NOMO-1 (cell line): ENCODE data around the gene EXOSC1.
A peak's percentile ranks its signal among the peaks of the same experiment; 100 is the strongest.

Experiments used
- DNase-seq, 2 experiments: peaks; one replicate each; lab custom pipeline; 2025; ENCODE audit not compliant: unreplicated experiment in 2 of 2; lab: John Stamatoyannopoulos, UW

The EXOSC1 gene

DNA sequence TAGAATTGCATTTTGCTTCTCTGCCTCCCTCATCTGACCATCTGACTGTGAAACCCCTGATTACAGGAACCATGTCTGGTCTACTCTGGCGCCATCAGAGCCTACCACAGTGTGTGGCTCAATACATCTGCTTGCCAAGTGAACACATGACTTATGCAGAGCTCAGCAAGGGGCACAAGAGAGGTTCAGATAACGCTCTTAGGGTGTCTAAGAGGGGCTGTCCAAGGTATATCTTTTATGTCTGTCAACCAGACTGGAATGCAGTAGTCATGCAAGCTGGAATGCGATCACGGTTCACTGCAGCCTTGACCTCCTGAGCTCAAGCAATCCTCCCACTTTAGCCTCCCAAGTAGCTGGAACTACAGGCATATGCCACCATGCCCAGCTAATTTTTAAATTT, 34.4 kb downstream of the EXOSC1 start:
- peak in 1 of 2 experiments; percentile 30 for DNase-seq

DNA sequence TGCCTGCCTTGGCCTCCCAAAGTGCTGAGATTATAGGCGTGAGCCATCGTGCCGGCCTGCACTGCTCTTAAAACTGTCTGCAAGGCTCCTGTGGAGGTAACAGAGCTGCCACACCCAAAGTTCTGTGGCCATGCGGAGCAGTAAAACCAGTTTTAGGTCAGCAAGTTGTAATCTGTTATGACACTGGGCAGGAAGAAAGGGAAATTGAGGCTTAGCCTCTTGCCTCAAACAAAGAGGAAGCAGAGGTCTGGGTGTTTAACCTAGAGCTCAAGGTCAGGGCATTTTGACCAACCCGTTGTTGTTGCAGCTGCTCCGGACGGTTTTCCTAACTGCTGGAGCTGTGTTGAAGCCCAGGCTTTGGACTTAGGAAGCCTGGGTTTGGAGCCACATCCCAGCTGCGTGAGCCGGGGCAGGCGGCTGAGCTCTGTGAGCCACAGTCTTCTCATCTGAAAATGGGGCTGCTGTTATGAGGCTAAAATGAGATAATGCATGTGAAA, 37.3 kb downstream of the EXOSC1 start:
- peak; percentile 86 to 91 for DNase-seq

DNA sequence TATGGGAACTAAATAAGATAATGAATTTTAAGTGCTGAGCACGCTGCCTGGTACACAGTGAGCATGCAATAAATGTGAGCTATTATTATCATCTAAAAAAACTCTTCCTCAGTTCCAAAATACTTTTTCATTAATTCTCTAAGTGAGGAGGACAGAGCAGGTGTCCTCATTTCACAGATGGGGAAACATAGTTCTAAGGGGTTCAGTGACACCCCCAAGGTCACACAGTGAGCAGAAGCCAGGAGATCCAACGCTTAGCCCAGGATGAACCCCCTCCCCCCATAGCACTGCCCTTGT, 37.9 kb downstream of the EXOSC1 start:
- DNase-seq, result no peak

DNA sequence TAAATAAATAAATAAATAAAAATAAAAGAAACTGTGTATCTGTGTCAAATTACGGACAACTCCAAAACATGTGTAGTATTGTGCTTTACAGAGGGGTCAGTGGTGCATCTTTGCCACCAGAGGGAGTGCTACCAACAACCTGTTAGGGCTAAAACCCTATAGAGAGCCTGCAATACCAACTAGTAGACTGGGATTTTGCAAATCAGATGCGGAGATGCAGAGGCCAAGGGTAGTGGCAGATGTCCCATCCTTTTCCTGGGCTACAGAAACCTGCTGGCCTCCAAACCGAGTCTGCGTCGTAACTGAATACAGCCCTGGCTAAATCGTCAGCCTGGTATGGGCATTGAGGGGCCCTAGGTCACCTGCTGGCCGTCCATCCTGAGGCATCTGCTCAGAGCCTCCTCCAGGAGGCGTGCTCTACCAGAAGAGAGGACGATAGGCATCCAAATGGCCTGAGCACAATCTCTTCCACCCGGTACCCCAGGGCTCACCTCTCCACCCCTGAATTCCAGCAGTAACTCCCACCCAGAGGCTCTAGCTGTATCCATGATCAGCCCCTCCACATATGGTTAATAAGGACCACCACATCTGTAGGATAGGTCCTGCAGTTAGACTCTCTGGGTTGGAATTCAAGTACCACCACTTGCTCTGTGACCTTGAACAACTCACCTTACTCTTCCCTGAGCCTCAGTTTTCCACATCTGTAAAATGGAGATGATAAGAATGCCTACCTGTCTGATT, 38.4 kb downstream of the EXOSC1 start:
- peak; percentile 95 to 98 for DNase-seq

DNA sequence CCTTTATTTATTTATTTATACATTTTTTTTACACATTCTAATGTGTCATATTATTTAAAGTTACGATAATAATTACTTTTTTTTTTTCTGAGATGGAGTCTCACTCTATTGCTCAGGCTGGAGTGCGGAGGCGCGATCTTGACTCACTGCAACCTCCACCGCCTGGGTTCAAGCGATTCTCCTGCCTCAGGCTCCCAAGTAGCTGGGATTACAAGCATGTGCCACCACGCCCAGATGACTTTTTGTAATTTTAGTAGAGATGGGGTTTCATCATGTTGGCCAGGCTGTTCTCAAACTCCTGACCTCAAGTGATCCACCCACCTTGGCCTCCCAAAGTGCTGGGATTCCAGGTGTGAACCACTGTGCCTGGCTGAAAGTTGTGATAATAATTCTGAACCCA, 39.3 kb downstream of the EXOSC1 start:
- DNase-seq, result peak in 1 of 2 experiments; percentile 15

DNA sequence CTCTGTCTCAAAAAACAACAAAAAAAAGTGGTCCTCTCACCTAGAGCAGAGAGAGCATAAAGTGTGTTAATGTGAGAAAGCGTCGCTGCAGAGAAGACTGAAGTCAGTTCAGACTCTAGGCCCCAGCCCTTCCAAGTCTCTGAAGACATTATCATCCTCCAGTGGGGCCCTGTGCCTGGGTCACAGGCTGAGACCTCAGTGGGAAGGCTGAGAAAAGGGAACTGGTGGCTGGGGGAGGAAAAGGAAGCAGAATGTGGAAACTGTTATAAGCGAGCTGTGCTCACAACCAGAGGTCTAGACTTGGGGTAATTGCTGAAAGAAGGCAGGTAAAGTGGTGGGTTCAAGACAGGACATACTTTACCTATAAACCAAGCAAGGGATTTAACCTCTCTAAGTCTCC, 39.7 kb downstream of the EXOSC1 start:
- DNase-seq, result peak; percentile 85 to 89

DNA sequence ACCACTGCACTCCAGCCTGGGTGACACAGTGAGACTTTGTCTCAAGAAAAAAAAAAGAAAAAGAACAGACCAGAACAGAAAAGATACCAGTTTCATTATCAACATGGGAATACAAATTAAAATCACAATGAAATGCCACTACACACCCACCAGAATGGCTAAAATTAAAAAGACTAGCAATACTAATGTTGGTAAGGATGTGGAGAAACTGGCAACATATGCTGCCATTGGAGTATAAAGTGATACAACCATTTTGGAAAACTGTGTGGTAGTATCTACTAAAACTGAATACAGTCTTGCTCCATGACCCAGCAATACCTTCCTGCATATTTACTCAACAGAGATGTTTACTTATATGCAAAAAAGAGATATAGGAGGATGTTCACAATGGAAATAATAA, 41.8 kb downstream of the EXOSC1 start:
- no peak for DNase-seq

DNA sequence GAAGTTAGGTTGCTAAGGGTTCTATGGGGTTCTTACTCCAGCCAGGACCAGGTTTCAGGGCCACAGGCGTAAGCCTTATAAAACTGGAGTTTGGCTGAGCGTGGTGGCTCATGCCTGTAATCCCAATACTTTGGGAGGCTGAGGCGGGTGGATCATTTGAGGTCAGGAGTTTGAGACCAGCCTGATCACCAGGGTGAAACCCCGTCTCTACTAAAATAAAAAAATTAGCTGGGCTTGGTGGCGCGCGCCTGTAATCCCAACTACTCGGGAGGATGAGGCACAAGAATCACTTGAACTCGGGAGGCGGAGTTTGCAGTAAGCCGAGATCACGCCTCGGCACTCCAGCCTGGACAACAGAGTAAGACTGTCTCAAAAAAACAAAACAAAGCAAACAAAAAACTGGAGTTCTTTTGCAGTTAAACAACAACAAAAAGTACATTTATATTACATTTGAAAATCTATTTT, 44.3 kb downstream of the EXOSC1 start:
- no peak for DNase-seq

DNA sequence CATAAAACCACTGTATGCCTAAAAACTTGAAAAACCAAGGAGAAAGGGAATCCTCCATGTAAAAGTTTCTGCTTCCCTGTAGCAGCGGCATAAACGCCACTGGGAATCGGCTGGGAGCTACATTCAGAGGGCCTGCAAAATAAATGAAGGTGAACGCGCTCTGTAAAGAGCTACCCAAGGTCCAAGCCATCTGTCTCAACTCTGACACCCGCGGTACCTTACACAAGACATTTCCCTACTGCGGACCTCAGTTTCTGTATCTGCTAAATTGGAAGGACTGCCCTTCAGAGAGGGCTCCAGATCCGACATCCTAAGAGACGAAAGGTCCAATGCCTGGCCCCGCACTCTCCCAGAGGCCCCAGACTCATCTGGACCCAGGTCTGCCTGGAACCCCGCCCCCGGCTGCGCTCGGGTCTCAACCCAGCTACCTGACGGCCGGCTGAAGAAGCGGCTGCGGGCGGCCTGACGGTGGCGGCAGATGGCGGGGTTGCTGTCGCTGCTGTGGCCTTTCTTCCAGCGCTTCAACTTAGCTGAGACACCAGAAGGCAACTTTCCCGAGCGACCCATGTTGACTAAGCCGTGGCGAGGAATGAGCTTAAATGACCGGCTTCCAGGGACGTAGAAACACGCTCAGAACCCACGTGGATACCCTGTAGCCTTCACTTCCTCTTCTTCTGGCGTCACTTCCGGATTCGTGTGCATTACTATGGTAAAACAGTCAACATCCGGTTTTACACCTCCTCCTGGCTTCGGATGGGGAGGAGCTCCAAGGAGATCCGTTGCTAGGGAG, 44.9 kb downstream of the EXOSC1 start, which contains the start of gene RRP12:
TSS of gene RRP12 (minus strand) at position 676 of the 790 bp plus-strand sequence. CDS start at position 567, 109 bp downstream.
- DNase-seq, result peak; percentile 84 to 98

DNA sequence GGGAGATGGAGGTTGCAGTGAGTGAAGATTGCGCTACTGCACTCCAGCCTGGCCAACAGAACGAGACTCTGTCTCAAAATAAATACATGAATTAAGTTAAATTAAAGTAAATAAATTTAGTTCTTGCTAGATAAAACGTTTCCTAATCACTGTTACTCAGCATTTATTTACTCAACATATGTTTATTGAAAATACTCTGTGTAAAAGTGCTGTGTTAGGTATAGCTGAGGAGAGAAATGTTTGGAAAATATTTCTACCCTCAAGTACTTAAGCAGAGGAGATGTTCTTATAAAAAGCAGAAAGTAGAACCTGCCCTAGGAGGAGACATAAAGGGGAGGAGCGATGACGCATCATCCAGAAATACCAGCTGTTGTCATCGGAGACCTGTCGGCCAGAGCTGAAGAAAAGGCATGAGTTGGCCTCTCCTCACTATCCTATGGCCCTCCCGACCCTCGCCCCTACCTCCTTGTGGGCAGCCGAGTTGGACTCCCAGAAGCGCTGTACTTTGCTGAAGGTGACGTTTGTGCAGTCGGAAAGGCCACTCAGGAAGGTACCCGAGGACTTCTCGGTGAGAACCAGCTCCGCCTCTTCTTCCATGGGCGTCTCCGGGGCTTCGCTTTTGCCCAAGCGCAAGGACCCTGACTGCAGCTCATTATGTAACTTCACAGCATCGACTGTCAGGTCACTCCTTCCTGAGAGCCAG, 45.8 kb downstream of the EXOSC1 start:
- DNase-seq, result peak; percentile 59 to 74

DNA sequence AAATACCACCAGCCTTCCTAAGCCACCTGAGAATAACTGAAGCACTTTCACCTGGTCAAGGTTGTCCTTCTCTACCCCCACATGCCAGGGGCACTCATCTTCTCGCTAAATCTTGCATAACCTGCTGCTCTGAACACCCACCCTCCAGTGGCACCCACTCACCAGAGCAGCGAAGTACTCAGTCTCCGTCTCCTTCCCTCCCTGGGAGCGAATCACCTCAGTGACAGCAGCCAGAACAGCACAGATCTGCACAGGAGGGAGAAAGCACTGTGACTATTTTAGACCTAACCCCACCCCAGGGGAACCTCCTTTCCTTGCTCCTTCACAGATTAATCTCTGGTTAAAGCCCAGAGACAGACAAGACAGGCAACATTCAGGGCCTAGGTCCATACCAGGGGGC, 49.8 kb downstream of the EXOSC1 start:
- DNase-seq, result no peak

DNA sequence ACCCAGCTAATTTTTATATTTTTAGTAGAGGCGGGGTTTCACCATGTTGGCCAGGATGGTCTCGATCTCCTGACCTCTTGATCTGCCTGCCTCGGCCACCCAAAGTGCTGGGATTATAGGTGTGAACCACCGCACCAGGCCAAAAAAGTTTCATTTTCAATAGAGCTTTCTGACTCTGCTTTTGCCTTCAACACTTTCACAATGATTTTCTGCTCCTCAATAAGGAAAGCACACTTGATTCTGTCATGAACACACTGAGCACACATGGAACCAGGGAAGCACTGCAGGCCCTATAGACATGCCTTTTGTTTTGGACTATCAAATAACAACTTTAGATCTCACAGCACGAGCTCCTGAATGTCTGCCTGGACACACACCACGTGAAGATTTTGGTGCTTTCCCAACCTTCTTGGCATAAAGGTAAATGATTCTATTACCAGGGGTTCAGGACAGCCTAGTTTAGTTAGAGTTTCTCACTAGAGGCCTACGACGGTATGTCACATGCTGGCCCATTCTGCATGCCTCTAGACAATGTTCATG, 52.7 kb downstream of the EXOSC1 start:
- no peak for DNase-seq

DNA sequence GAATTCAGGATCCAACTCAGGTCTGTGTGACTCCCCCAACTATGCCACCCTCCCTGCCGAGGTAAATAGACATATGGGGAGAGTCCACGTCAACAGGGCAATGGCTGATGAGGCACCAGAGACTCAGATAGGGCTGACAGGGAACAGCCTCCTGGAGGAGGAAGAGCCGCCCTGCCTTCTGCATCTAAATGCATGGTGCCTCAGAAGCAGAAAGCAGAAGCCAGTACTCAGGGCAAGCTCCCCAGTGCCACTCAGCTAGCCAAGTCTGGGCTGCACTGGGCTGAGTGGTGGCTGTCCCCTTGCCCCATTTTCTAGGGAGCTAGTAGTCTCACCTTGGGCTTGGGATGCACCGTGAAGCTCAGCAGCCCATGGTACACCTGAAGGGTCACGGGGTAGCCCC, 55.7 kb downstream of the EXOSC1 start:
- no peak for DNase-seq

DNA sequence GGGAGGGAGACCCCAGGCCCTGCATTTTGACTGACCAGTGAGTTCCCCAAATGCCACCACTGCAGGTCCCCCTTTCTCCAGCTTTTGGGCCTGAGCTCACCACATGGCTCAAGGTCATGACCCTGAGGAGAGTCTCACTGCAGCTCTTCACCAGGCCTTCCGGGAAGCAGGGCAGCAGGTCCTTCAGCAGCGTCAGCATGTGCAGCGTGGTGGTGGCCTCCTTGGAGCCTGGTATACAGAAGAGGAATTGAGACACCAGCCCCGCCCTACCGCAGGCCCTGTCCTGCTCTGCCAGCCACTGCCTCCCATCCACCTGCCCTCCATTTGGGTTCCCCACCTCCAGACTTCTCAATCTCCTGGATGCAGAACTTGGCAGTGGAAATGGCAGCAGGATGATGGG, 57.7 kb downstream of the EXOSC1 start:
- no peak for DNase-seq
